IPS-18c (cell line): ENCODE data around the gene SLC18B1.

Experiments used
- H3K4me3 ChIP-seq: 2 replicates; pipeline ENCODE4 v1.7.0; 2013; ENCODE audit warnings: low read depth, mild to moderate bottlenecking, low read length, moderate library complexity; ENCODE audit not compliant: insufficient read depth
- H3K9me3 ChIP-seq: one replicate; pipeline ENCODE4 v1.6.1; 2013; ENCODE audit warnings: mild to moderate bottlenecking, low read length, moderate library complexity; ENCODE audit not compliant: control insufficient read depth, insufficient read depth

Gene SLC18B1

DNA sequence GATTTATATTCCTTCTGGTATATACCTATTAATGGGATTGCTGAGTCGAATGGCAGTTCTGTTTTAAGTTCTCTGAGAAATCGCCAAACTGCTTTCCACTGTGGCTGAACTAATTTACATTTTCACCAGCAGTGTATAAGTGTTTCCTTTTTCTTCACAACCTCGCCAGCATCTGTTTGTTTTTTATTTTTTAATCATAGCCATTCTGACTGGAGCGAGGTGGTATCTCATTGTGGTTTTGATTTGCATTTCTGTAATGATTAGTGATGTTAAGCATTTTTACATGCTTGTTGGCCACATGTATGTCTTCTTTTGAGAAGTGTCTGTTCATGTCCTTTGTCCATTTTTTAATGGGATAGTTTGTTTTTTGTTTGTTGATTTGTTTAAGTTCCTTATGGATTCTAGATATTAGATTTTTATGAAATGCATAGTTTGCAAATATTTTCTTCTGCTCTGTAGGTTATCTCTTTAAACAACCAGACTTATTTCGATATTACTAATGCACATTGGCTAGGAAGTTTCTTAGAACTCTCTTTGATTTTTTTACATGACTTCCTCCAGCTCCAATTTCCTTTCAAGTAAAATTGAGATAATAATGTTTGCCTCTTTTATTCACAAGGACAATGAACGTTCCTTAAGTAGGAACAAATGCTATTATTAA, 72.4 kb downstream of the SLC18B1 start:
- no peak overlapping the region for H3K4me3 ChIP-seq
- no peaks in the 10 kb centered on the region for H3K9me3 ChIP-seq

DNA sequence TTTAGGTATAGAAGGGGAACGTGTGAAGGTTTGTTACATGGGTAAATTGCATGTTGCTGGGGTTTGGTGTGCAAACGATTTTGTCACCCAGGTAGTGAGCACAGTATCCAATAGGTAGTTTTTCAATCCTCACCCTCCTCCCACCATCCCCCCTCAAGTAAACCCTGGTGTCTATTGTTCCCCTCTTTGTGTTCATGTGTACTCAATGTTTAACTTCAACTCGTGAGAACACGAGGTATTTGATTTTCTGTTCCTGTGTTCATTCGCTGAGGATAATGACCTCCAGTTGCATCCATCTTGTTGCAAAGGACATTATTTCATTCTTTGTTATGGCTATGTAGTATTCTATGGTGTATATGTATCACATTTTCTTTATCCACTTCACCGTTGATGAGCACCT, 73.0 kb downstream of the SLC18B1 start:
- Histone ChIP-seq H3K9me3 (no peaks in the 10 kb centered on the region), H3K4me3 (no peak overlapping the region)

DNA sequence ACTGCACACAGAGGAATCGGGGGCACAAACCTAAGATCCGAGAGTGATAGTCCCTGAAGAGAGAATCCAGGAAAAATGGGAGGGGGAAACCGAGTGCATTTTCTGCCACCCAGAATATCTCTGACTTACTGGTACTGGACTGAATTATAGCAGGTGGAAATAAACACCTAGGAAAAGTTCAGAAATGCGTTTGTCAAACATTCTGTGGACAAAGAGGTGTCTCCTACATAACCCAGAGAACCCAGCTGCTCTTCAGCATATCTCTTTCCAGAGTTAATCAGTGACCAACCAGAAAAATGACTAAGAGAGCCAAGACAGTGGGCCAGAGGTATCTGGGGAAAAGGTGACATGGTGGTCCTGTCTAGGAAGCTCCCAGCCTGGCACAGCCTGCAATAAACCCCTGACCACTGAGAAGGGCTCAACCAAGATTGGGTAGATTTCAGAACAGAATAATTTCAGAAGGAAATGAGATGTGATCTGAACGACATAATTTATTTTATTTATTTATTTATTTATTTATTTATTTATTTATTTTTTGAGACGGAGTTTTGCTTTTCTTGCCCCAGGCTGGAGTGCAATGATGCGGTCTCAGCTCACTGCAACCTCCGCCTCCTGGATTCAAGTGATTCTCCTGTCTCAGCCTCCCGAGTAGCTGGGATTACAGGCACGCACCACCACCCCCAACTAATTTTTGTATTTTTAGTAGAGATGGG, 78.5 kb downstream of the SLC18B1 start:
- H3K9me3 ChIP-seq: no peaks in the 10 kb centered on the region

More for the DNA sequence above, 78.5 kb downstream of the SLC18B1 start:
- no peak overlapping the region for H3K4me3 ChIP-seq
